Vagina (tissue), 2 donors: ENCODE data around the gene BCAS4.

Experiments used
- POLR2A ChIP-seq, 2 donors: fragments of 450-650 bp; IDR thresholded peaks; one replicate each; pipeline ENCODE4 v1.6.1; 2017; ENCODE audit warnings: antibody characterized with exemption in 2 of 2, mild to moderate bottlenecking in 2 of 2, moderate library complexity in 2 of 2
- POLR2AphosphoS5 ChIP-seq, 2 donors: sonication (generic); formaldehyde crosslinking; IDR thresholded peaks; one replicate each; pipeline ENCODE4 v1.9.0; 2017; ENCODE audit warnings: antibody characterized with exemption in 2 of 2, mild to moderate bottlenecking in 2 of 2, low read depth in 1 of 2; ENCODE audit not compliant: insufficient read depth in 1 of 2
- TF ChIP-seq, protein P1 (sequence below), 3 experiments: fragments of 450-650 bp in 2 of 3; fragments of 200-600 bp in 1 of 3; sonication (generic) in 1 of 3; IDR thresholded peaks; one replicate each; pipeline ENCODE4 v1.5.1; 2017 to 2019; ENCODE audit warnings: antibody characterized with exemption in 3 of 3, mild to moderate bottlenecking in 2 of 3, moderate library complexity in 2 of 3

DNA sequence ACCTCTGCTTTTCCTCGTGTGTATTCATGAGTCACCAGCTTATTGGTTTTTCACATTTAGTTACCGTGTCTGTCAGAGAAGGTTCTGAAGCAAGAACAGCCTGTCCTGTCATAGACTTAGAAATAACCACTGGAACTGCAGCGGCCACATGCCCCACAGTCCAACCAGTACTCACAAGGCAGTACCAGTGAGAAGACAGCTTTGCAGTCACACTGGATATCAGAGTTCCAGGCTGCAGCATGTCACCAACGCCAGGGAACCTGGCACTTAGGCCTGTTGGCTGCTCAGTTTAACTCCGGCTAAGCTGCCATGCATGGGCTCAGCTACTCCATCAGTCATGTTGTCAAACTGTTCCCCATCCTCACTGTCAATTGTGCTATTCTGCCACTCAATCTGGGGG is 96.3 kb downstream of the BCAS4 start:
- TF ChIP-seq, protein P1, sequence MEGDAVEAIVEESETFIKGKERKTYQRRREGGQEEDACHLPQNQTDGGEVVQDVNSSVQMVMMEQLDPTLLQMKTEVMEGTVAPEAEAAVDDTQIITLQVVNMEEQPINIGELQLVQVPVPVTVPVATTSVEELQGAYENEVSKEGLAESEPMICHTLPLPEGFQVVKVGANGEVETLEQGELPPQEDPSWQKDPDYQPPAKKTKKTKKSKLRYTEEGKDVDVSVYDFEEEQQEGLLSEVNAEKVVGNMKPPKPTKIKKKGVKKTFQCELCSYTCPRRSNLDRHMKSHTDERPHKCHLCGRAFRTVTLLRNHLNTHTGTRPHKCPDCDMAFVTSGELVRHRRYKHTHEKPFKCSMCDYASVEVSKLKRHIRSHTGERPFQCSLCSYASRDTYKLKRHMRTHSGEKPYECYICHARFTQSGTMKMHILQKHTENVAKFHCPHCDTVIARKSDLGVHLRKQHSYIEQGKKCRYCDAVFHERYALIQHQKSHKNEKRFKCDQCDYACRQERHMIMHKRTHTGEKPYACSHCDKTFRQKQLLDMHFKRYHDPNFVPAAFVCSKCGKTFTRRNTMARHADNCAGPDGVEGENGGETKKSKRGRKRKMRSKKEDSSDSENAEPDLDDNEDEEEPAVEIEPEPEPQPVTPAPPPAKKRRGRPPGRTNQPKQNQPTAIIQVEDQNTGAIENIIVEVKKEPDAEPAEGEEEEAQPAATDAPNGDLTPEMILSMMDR (IDR thresholded peaks at IDR 0.05): no peak
- TF ChIP-seq POLR2A (IDR thresholded peaks at IDR 0.05) (no peak), POLR2AphosphoS5 (IDR thresholded peaks at IDR 0.05; ENCODE audit: insufficient read depth in 1 of 2, low read depth in 1 of 2) (no peak)
